Anterior cingulate cortex (tissue), 58 donors: ENCODE results near the gene FBLN2.
A peak's percentile ranks its signal among the peaks of the same experiment; 100 is the strongest.

ENCODE experiments used
- DNase-seq, 58 donors: peaks; one replicate each; lab custom pipeline; 2025; lab: John Stamatoyannopoulos, UW

FBLN2 gene

GRCh38 chr3:13575459-13576061 lies 26.6 kb downstream of the FBLN2 start:
- DNase-seq = peak in 1 of 58 donors; percentile 19

GRCh38 chr3:13577181-13578121 lies 28.5 kb downstream of the FBLN2 start:
- no peak for DNase-seq

- DNase-seq = no peak
These were observed 29.3 kb downstream of the FBLN2 start for GRCh38 chr3:13578251-13578650.

GRCh38 chr3:13579063-13579462 lies 30.1 kb downstream of the FBLN2 start:
- no peak for DNase-seq

- DNase-seq = no peak
These were observed 31.5 kb downstream of the FBLN2 start for GRCh38 chr3:13580256-13581023.

GRCh38 chr3:13581485-13582365 lies 32.8 kb downstream of the FBLN2 start:
- DNase-seq = no peak

GRCh38 chr3:13582366-13583250 lies 33.7 kb downstream of the FBLN2 start:
- DNase-seq = no peak

- DNase-seq = no peak
These were observed 34.6 kb downstream of the FBLN2 start for GRCh38 chr3:13583251-13584180.

- DNase-seq = no peak
These were observed 35.5 kb downstream of the FBLN2 start for GRCh38 chr3:13584427-13584891.

GRCh38 chr3:13584901-13585300 lies 36.0 kb downstream of the FBLN2 start:
- no peak for DNase-seq

- no peak for DNase-seq
These were observed 38.5 kb downstream of the FBLN2 start for GRCh38 chr3:13587442-13587841.

GRCh38 chr3:13588221-13588701 lies 39.3 kb downstream of the FBLN2 start:
- no peak for DNase-seq

GRCh38 chr3:13588993-13589392 lies 40.1 kb downstream of the FBLN2 start:
- no peak for DNase-seq

GRCh38 chr3:13590841-13591520 lies 42.1 kb downstream of the FBLN2 start:
- DNase-seq = no peak

GRCh38 chr3:13593615-13594014 lies 44.7 kb downstream of the FBLN2 start:
- no peak for DNase-seq

GRCh38 chr3:13594146-13594545 lies 45.2 kb downstream of the FBLN2 start:
- no peak for DNase-seq

GRCh38 chr3:13594991-13595421 lies 46.1 kb downstream of the FBLN2 start:
- no peak for DNase-seq
